ENCODE results near the gene FAM83B.
"Not testable (repeated sequence)": the region's sequence is repeated elsewhere in the genome, so short reads cannot be mapped to it uniquely, and the experiment has no call there.

FAM83B gene, protein sequence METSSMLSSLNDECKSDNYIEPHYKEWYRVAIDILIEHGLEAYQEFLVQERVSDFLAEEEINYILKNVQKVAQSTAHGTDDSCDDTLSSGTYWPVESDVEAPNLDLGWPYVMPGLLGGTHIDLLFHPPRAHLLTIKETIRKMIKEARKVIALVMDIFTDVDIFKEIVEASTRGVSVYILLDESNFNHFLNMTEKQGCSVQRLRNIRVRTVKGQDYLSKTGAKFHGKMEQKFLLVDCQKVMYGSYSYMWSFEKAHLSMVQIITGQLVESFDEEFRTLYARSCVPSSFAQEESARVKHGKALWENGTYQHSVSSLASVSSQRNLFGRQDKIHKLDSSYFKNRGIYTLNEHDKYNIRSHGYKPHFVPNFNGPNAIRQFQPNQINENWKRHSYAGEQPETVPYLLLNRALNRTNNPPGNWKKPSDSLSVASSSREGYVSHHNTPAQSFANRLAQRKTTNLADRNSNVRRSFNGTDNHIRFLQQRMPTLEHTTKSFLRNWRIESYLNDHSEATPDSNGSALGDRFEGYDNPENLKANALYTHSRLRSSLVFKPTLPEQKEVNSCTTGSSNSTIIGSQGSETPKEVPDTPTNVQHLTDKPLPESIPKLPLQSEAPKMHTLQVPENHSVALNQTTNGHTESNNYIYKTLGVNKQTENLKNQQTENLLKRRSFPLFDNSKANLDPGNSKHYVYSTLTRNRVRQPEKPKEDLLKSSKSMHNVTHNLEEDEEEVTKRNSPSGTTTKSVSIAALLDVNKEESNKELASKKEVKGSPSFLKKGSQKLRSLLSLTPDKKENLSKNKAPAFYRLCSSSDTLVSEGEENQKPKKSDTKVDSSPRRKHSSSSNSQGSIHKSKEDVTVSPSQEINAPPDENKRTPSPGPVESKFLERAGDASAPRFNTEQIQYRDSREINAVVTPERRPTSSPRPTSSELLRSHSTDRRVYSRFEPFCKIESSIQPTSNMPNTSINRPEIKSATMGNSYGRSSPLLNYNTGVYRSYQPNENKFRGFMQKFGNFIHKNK

DNA sequence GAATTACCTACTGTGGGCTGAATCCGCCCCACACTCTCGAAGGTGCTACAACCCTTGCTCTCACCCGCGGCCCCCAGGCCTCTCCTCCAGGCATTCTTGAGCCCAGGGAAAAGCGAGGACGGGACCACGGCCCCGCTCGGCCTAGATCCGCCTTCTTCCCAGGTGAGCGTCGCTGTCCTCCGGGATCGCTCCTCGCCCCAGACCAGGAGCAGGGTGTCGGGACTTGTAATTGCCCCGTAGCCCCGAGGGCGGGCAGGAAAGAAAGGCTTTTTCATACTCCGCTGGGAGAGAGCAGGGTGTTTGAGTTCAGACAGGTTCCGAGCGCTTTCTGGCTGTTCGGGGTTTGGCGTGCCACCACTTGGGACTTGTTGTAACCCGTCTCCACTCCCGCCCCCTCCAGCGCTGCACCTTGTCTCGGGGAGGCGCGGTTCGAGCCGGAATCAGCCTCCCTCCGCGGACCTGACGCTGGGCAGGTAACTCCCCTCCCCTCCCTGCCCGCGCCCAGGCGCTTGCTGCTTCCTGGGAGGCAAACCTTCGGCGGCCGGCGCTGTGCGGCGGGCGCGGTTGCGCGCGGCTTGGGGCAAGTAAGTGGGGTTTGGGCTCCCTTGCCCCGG lies at the start of gene FAM83B:
FAM83B (plus strand) TSS at position 529 of the 614 bp plus-strand sequence. CDS start 23,476 bp downstream, outside the sequence.
- DNase-seq (ENCODE audit: low read depth in 3 of 3) = no peak

- not testable (repeated sequence) for DNase-seq (ENCODE audit: low read depth in 3 of 3)
Measured at GRCh38 chr6:54796918-54797317, 49.7 kb upstream of the FAM83B start.

GRCh38 chr6:54800050-54800600 lies 46.4 kb upstream of the FAM83B start:
- no peak for DNase-seq (ENCODE audit: low read depth in 3 of 3)

DNA sequence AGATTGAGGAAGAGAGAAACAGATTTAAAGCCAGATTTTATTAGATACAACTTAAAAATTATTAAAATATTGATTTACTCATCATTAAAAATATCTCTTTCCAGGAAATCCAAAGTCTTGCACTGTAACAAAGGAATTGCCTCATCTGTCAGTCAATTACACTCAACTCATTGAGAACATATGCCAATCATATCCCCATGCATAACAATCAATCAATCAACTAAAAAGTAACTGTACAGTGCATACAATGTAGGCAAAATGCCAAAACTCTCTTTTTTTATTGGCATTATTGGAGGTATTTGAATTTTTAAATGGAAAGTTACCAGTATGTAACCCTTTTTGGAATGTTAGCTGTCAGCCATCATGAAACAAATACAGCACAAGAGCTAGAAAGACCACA lies 45.3 kb upstream of the FAM83B start:
- DNase-seq (ENCODE audit: low read depth in 3 of 3) = no peak

DNA sequence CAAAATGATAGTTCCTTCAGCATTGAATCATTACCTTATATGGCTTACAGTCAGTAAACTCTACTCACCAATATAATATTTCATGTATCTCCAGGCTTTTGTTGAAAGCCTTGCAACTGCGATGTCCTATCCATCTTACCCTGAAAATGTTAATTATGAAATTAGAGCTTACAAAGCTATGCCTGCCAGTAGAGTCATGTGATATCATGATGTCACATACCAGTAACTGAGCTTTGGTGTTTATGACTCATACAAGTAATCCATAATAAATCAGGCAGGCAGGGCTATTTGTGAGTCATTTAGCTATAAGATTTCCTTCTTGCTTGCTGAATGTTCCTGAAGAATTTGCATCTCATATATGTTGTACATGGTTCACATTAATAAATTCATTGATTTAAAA lies 44.9 kb upstream of the FAM83B start:
- no peak for DNase-seq (ENCODE audit: low read depth in 3 of 3)

DNA sequence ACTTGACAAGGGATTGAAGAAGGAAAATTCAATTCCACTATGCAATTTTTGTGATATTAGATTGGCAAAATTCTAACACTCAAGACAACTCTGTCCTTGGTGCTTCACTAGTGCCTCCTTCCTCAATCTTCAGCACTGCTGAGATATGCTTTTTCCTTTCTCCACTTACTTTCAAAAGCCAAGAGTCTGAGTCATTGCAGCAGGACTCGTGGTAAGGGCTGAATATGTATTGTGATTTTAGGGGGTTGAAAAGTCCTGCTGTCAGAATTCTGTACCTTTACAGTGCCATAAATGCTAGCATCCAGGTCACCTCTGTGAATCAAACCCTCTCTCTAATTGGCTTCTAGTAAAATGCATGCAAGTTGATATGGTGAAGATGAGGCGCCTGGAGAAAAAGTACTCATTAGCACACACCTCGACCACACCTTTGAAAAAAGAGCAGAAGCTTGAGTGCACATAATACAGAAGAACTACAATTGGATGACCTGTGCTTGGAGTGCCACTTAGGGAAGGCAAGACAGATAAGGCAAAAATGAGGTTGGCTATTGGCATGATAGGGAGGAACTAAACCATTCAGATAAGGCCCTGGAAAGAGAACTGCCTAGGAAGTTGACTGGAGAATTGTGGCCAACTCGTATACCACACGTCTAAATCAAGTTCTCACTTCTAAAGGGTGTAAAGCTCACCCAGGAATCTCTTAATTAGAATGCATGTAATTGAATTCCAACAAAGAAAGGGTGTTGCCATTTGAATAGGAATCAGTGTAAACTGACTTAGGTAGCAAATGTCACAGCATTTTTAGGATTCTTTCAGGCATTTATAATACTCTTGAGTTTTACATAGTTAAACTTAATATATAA lies 43.6 kb upstream of the FAM83B start:
- no peak for DNase-seq (ENCODE audit: low read depth in 3 of 3)

- DNase-seq (ENCODE audit: low read depth in 3 of 3) = no peak
Measured at GRCh38 chr6:54805077-54805476, 41.5 kb upstream of the FAM83B start.

DNA sequence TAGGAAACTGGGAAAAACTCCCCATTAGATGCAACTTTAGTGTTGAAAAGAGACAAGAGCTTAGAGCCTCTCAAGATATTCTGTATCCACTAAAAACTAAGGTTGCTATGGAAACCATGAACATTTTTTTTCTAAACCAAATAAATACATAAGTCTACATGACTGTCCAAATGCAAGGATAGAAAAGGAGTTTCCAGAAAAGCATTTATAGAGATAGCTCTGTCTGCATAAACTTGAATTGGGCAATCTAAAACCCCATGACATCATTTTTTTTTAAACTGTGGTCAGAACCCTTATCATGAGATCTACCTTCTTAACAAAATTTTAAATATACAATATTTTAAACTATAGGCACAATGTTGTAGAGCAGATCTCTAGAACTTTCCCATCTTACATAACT lies 36.4 kb upstream of the FAM83B start:
- DNase-seq (ENCODE audit: low read depth in 3 of 3) = no peak

DNA sequence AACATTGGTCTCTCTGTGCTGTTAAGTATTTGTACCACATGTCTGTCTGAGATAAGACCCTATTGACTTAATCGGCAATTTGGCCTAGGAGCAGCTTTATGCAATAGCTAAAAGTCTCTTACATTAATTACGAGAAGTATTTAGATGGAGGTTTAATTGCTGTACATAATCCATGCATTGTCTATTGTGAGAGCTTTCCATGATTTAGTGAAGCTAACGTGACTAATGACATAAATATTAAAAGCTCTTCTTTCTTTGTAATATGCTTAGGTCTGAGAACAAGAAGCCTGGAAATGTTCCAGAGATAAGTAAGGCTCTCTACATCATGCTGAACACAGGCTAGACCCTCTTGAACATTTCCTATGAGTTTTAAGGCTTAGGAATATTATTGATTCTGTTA lies 32.7 kb upstream of the FAM83B start:
- no peak for DNase-seq (ENCODE audit: low read depth in 3 of 3)

DNA sequence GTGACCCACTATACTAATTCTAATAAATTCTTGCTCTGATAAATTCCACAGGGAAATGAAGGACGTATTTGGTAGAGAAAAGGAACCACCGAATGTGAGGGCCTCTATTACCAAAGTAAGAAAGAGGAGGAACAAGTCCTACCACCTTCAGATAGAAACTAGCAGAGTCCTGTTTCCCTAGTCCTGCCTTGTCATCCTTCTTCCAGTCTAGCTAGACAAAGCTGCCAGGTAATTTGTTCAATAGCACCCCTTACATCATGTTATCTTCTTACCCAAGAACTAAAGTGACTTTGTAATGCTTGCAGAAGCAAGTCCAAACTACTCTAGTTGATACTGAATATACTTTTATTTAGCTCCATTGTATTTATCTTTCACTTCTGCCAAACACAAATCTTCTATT lies 29.3 kb upstream of the FAM83B start:
- no peak for DNase-seq (ENCODE audit: low read depth in 3 of 3)

GRCh38 chr6:54817834-54818233 lies 28.7 kb upstream of the FAM83B start:
- no peak for DNase-seq (ENCODE audit: low read depth in 3 of 3)

DNA sequence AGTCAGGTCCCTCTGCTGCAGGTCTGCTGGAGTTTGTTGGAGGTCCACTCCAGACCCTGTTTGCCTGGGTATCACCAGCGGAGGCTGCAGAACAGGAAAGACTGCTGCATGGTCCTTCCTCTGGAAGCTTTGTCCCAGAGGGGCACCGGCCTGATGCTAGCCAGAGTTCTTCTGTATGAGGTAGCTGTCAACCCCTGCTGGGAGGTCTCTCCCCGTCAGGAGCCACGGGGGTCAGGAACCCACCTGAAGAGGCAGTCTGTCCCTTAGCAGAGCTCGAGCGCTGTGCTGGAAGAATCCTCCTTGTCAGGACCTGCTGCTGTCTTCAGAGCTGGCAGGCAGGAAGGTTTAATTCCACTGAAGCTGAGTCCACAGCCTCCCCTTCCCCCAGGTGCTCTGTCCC lies 22.3 kb upstream of the FAM83B start:
- DNase-seq (ENCODE audit: low read depth in 3 of 3) = not testable (repeated sequence)

DNA sequence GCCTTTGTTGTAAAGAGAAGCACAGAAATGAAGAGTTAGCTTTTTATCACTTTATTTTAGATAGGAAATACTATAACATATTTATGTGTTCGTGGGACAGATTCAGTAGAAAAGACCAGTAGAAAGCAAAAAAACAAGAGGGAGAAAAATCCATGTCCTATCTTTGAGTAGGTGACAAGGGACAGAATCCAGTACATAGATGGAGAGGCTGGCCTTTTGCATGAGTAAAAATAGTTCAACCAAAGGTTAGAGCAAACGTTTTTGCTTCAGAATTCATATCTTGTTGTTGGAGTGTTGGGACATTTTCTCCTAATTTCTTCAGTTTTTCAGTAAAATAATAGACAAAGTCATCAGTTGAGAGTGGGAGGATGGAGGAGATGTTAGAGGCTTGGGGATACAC lies 19.6 kb upstream of the FAM83B start:
- DNase-seq (ENCODE audit: low read depth in 3 of 3) = no peak

- DNase-seq (ENCODE audit: low read depth in 3 of 3) = no peak
Measured at GRCh38 chr6:54830216-54830615, 16.4 kb upstream of the FAM83B start.

GRCh38 chr6:54835176-54835575 lies 11.4 kb upstream of the FAM83B start:
- no peak for DNase-seq (ENCODE audit: low read depth in 3 of 3)

DNA sequence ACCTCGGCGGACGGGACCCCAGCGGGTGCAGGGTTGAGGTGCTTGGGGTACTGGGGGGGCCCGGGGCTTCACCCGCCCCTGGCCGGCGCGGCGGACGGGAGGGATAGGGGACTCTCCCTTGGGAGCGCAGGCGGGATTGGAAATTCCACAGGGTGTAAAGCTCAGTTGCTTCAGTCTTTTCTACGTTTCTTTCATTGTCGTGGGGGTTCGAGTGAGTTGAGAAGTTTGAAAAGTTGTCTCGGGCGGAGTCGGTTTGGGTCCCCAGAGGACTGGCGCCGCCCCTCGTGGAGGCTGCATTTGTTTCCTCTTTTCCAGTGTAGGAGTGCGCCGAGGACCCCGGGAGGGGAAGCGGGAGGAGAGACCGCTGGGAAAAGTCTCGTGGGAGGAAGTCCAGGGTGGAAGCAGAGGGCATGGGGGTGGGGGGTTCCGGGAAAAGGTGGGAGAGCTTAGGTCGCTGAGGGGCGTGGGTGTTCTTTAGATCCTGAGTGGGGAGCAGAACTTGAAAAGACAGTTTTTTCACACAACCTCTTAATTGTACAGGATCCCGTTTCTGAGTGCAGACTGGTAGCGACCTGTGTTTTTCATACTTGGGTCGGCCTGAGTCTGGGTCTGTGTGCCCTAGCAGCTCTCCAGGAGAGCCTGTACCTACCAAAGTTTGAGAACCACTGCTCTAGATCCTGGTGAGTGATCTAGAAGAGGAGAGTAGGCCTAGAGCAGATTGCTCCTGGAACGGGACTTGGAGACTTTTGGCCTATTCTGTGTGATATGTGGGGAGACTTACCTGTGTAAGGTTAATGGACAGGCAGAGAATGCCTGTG lies 495 bp downstream of the FAM83B start:
- DNase-seq (ENCODE audit: low read depth in 3 of 3) = no peak

DNA sequence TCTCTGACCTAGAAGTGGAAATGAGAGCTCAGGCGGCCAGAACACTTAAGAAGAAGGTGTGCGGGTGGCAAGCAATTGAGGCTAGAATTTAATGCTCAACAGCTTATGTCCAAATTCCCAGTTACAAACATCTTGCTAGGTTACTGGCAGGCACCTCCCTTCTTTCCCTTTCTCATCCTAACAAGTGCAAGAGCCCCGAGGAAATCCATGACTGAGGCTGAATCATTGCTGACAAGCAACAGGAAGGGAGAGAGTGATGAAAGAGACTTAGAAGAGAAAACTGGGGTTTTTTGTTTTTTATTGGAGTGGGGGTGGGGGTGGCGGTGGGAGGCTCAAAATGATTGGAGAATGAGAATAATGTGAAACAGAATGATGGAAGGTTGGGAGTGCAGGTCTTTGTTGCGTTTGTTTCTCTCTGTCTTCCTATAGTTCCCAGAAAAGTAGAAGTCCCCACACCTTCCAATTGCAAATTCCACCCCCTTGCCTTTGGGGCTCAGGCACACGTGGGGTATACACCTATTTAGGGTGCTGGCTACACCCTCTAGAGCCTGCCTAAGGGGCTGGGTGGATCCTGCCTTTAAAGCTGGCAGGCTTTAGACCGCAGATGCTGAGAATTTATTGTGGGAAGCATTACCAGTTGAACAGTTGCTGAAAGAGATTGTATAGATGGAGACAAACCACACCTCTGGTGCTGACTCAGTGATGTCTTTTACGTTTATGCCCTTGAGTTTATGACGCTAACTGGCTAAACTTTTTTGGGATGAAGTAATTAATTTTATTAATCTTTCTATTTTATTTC lies 1.4 kb downstream of the FAM83B start:
- no peak for DNase-seq (ENCODE audit: low read depth in 3 of 3)

GRCh38 chr6:54850114-54850513 lies 3.5 kb downstream of the FAM83B start:
- DNase-seq (ENCODE audit: low read depth in 3 of 3) = no peak

DNA sequence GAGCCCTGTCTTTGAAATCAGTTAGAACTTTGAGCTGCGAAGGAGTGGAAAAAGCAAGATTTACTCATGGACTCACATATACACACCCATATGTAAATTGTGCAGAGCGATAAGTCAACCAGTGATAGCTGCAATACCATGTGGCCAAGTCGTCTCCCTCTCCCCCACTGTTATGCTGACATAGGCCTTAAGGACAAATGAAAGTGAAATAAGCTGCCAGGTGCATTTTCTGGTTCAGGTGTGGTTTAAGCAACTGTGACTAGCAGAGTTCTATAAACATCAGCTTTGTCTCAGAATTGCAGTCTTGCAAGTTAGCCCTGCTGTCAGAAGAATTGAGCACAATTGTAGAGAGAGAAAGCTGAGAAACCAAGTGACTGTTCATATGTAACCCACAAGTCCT lies 9.6 kb downstream of the FAM83B start:
- DNase-seq (ENCODE audit: low read depth in 3 of 3) = no peak

Data from stimulated activated CD4-positive, alpha-beta T cell treated with anti-CD3 and anti-CD28 coated beads, TNF-alpha, amount 100 ng/mL, for 4 hours (primary cell).